CD4-positive, alpha-beta T cell (primary cell): Measurements from ENCODE around the gene EFR3B. TPM values are rescaled to one million over a fixed set of nuclear protein-coding genes. Genes with fewer than 3 reads are reported as not detected.

Source experiments
- ATAC-seq: fragments of 200-7000 bp; cut with Tn5 transposase; one replicate; pipeline ENCODE4 v1.10.0; 2022; ENCODE audit warnings: mild to moderate bottlenecking; ENCODE audit not compliant: poor library complexity
- CTCF ChIA-PET: fragments of 350-600 bp; sonication (Branson Sonifier 250); formaldehyde crosslinking; loops from one replicate; lab custom pipeline; 2021; ENCODE audit warnings: antibody characterized with exemption, inconsistent platforms; lab: Charles Lee
- POLR2A ChIA-PET: fragments of 350-600 bp; sonication (Branson Sonifier 250); formaldehyde crosslinking; loops from one replicate; lab custom pipeline; 2021; ENCODE audit warnings: antibody characterized with exemption, inconsistent platforms; lab: Charles Lee
- DNase-seq, 14 experiments: peaks; one replicate each; pipeline ENCODE4 v3.0.0-alpha.2; 2013 to 2020; ENCODE audit warnings: mixed read lengths in 2 of 14
- H3K27ac ChIP-seq, 2 donors: one replicate each; pipeline versions ENCODE4 v1.5.1 to v1.7.0; 2013; ENCODE audit warnings: low read length in 2 of 2, low read depth in 1 of 2, mild to moderate bottlenecking in 1 of 2
- H3K27me3 ChIP-seq, 2 experiments: 1 replicate in 1 of 2; 2 replicates in 1 of 2; pipeline versions ENCODE4 v1.6.1 to v1.7.0; 2013; ENCODE audit warnings: low read length in 2 of 2, control low read depth in 1 of 2, mild to moderate bottlenecking in 1 of 2, moderate library complexity in 1 of 2; ENCODE audit not compliant: insufficient read depth in 2 of 2, control insufficient read depth in 1 of 2
- H3K36me3 ChIP-seq: one replicate; pipeline ENCODE4 v1.6.1; 2013; ENCODE audit warnings: low read length, control low read depth; ENCODE audit not compliant: insufficient read depth
- H3K4me1 ChIP-seq: one replicate; pipeline ENCODE4 v1.6.1; 2013; ENCODE audit warnings: low read length, control low read depth; ENCODE audit not compliant: insufficient read depth
- H3K4me3 ChIP-seq: one replicate; pipeline ENCODE4 v1.5.1; 2013; ENCODE audit warnings: mild to moderate bottlenecking, low read length, moderate library complexity
- H3K9me3 ChIP-seq, 2 experiments: 1 replicate in 1 of 2; 2 replicates in 1 of 2; pipeline versions ENCODE4 v1.6.1 to v1.7.0; 2013; ENCODE audit warnings: low read length in 2 of 2, mild to moderate bottlenecking in 2 of 2, control low read depth in 1 of 2, moderate library complexity in 1 of 2; ENCODE audit not compliant: control insufficient read depth in 1 of 2, insufficient read depth in 1 of 2
- H3K27ac Mint-ChIP-seq: one replicate; pipeline ENCODE4 v1.8.0; 2020; ENCODE audit warnings: mixed read lengths
- H3K27me3 Mint-ChIP-seq: one replicate; pipeline ENCODE4 v1.8.0; 2021; ENCODE audit warnings: mixed read lengths
- H3K36me3 Mint-ChIP-seq: one replicate; pipeline ENCODE4 v1.8.0; 2021; ENCODE audit warnings: low read depth, mixed read lengths
- H3K4me1 Mint-ChIP-seq: one replicate; pipeline ENCODE4 v1.8.0; 2021; ENCODE audit warnings: low read depth, mixed read lengths
- H3K4me3 Mint-ChIP-seq: one replicate; pipeline ENCODE4 v1.8.0; 2020; ENCODE audit warnings: mild to moderate bottlenecking, mixed read lengths
- H3K9me3 Mint-ChIP-seq: one replicate; pipeline ENCODE4 v1.8.0; 2020; ENCODE audit warnings: mixed read lengths
- CTCF ChIP-seq: fragments of 200-600 bp; IDR thresholded peaks from one replicate; pipeline ENCODE4 v1.8.0; 2022; ENCODE audit warnings: antibody characterized with exemption, mild to moderate bottlenecking
- intact Hi-C, 2 experiments: fragments of 100-400 bp; cut with DNase I in 1 of 2; cut with micrococcal nuclease in 1 of 2; formaldehyde crosslinking; loops; one replicate each; pipeline versions ENCODE4 v1.15.1 to v1.9.0; 2023 to 2025; cut with DNase I, micrococcal nuclease
- total RNA-seq, 174 experiments: library from RNA in 2 of 174; stranded (reverse) in 2 of 174; gene quantifications; one replicate each; pipeline ENCODE4 v1.2.3 and lab custom pipeline; 2021 to 2026

EFR3B gene
- total RNA-seq, 2 experiments from 2014 or later, result 0.11 TPM; not detected in 1

- H3K36me3 ChIP-seq, result no peaks in the 10 kb centered on the region
- H3K9me3 Mint-ChIP-seq, result no peaks in the 10 kb centered on the region
- no peaks in the 10 kb centered on the region for H3K4me1 Mint-ChIP-seq
- no peak overlapping the region for H3K27ac Mint-ChIP-seq
- peaks cover 3% of the 10 kb centered on the region for H3K27me3 Mint-ChIP-seq
- TF ChIP-seq CTCF, result no peak
- no peak overlapping the region for H3K4me3 Mint-ChIP-seq
- DNase-seq (no peak), ATAC-seq (no peak)
- intact Hi-C loops, result no loop called here
- no peaks in the 10 kb centered on the region for H3K27me3 ChIP-seq
- CTCF ChIA-PET, result no interaction called here
- no peaks in the 10 kb centered on the region for H3K9me3 ChIP-seq
- no peak overlapping the region for H3K27ac ChIP-seq
- H3K36me3 Mint-ChIP-seq, result no peaks in the 10 kb centered on the region
- no peak overlapping the region for H3K4me3 ChIP-seq
- no peaks in the 10 kb centered on the region for H3K4me1 ChIP-seq
- POLR2A ChIA-PET, result no interaction called here
These were observed 47.9 kb downstream of the EFR3B start for GRCh38 chr2:25089605-25090315.

GRCh38 chr2:25090801-25091200 lies 48.9 kb downstream of the EFR3B start:
- no peaks in the 10 kb centered on the region for H3K36me3 Mint-ChIP-seq
- intact Hi-C loops, result no loop called here
- no peak overlapping the region for H3K4me3 Mint-ChIP-seq
- POLR2A ChIA-PET, result no interaction called here
- H3K4me3 ChIP-seq, result no peak overlapping the region
- H3K9me3 ChIP-seq, result no peaks in the 10 kb centered on the region
- CTCF ChIA-PET, result no interaction called here
- DNase-seq (no peak), ATAC-seq (no peak)
- no peak for TF ChIP-seq CTCF
- H3K27ac Mint-ChIP-seq, result no peak overlapping the region
- no peaks in the 10 kb centered on the region for H3K4me1 Mint-ChIP-seq
- no peaks in the 10 kb centered on the region for H3K4me1 ChIP-seq
- no peaks in the 10 kb centered on the region for H3K27me3 Mint-ChIP-seq
- H3K36me3 ChIP-seq, result no peaks in the 10 kb centered on the region
- no peak overlapping the region for H3K27ac ChIP-seq
- no peaks in the 10 kb centered on the region for H3K9me3 Mint-ChIP-seq
- H3K27me3 ChIP-seq, result no peaks in the 10 kb centered on the region

- no peaks in the 10 kb centered on the region for H3K9me3 Mint-ChIP-seq
- Histone ChIP-seq H3K9me3 (no peaks in the 10 kb centered on the region), H3K27me3 (no peaks in the 10 kb centered on the region), H3K4me1 (no peaks in the 10 kb centered on the region), H3K4me3 (no peak overlapping the region), H3K36me3 (no peaks in the 10 kb centered on the region), H3K27ac (no peak overlapping the region)
- H3K27ac Mint-ChIP-seq, result no peak overlapping the region
- no peaks in the 10 kb centered on the region for H3K4me1 Mint-ChIP-seq
- POLR2A ChIA-PET, result no interaction called here
- CTCF ChIA-PET, result interaction anchor here (1.0 kb wide), 1 partner anchor 43 kb away, joined by 3 read pairs; no protein-coding TSS in a partner anchor
- ATAC-seq (no peak), DNase-seq (no peak)
- no peaks in the 10 kb centered on the region for H3K27me3 Mint-ChIP-seq
- no peak overlapping the region for H3K4me3 Mint-ChIP-seq
- intact Hi-C loops, result no loop called here
- no peak for TF ChIP-seq CTCF
- no peaks in the 10 kb centered on the region for H3K36me3 Mint-ChIP-seq
These were observed 49.4 kb downstream of the EFR3B start for GRCh38 chr2:25091265-25091664.
